Transverse colon (tissue), 3 donors: ENCODE measurements around the gene LRRC36.

Source experiments
- CTCF ChIP-seq, 5 experiments: fragments of 200-600 bp in 3 of 5; fragments of 450-650 bp in 2 of 5; sonication (generic) in 3 of 5; IDR thresholded peaks; 1 replicate in 2 of 5; 2 replicates in 3 of 5; pipeline ENCODE4 v1.5.1; 2016 to 2017; ENCODE audit warnings: antibody characterized with exemption in 5 of 5, inconsistent platforms in 3 of 5, mild to moderate bottlenecking in 2 of 5, moderate library complexity in 1 of 5
- POLR2A ChIP-seq: fragments of 450-650 bp; IDR thresholded peaks from one replicate; pipeline ENCODE4 v1.6.1; 2016; ENCODE audit warnings: antibody characterized with exemption, mild to moderate bottlenecking, moderate library complexity

- no peak for TF ChIP-seq CTCF (IDR thresholded peaks at IDR 0.05)
- TF ChIP-seq POLR2A: no peak
Observed at GRCh38 chr16:67361038-67361437, 34.4 kb downstream of the LRRC36 start.
